Ammon's horn (tissue), 1 donor: ENCODE measurements around the gene TSPO.

Experiments used
- DNase-seq: peaks from one replicate; pipeline ENCODE4 v3.0.0-alpha.2; 2016; ENCODE audit warnings: low spot score

Gene TSPO

DNA sequence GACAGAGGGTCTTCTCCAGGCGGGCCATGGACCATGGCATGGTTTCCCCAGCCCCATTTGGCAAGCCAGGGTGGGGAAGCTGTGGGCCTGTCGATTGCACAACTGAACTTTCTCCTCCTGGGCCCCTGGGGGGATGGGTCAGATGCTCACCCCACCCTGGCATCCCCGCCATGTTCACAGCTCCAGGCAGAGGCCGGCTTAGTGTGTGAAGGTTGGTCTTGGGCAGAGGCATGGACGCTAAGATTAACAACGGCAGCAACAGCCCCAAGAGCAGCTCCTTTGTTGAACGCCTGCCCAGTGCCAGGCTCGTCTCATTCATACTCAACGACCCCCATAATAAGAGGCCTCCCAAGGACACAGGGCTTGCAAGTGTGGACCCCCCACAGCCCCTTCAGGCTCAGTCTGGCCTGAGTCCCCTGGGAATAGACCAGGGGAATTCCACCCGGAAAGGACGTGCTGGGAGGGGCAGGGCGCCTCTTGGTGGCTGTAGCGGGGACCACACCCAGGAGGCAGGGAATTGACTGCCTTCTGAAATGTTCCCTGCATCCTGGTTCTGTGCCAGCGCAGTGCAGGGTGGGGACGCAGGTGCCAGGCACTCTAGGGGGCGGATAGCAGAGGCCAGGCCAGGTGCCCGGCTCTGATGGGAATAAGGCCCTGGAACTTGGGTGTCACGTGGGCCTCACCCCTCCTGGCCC lies 8.3 kb downstream of the TSPO start:
- DNase-seq = no peak

- DNase-seq = no peak
These were observed 9.3 kb downstream of the TSPO start for GRCh38 chr22:43160497-43161126.

- DNase-seq = no peak
These were observed 11.2 kb downstream of the TSPO start for GRCh38 chr22:43162412-43163150.

DNA sequence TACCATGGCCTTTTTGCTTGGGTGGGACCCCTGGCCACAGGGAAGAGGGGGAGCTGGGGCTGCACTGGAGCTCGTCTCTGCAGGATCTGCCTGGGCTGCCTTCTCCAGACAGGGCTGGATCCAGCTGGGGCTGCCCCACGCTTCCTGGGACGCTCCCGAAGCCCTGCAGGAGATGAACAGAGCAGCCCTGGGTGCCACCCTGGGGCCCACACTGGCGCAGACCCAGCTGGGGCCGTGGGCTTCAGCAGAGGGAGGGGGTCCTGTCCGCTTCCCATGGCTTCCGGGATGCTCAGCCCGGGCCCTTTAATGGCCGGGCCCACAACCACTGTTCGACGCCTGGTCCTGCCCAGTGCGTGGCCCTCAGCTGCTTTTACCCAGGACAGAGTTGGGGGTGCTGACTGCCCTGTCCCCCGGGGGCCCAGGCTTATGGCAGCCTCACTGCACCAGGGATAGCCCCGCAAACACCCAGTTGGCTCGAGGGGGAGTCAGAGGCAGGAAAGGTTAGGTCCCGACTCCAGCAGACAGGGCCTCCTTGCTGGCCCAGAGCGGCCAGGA lies 12.0 kb downstream of the TSPO start:
- no peak for DNase-seq

DNA sequence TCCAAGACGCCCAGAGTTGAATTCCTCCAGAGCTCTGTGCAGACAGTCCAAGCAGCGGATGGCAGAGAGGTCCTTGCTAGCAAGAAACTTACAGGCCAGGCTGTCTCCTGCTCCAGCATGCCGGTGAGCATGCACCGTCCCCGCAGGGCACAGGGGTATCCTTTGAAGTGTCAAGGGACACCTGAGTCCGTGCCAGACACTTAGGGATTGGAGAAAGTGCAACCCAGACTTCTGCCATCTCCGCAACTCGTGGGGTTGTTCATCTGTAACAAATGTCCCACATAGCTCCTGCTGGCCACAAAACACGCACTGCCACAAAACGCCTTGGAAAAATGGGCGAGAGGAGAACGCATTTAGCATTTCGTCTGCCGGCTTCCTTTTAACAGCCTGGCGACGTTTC lies 13.3 kb downstream of the TSPO start:
- no peak for DNase-seq

DNA sequence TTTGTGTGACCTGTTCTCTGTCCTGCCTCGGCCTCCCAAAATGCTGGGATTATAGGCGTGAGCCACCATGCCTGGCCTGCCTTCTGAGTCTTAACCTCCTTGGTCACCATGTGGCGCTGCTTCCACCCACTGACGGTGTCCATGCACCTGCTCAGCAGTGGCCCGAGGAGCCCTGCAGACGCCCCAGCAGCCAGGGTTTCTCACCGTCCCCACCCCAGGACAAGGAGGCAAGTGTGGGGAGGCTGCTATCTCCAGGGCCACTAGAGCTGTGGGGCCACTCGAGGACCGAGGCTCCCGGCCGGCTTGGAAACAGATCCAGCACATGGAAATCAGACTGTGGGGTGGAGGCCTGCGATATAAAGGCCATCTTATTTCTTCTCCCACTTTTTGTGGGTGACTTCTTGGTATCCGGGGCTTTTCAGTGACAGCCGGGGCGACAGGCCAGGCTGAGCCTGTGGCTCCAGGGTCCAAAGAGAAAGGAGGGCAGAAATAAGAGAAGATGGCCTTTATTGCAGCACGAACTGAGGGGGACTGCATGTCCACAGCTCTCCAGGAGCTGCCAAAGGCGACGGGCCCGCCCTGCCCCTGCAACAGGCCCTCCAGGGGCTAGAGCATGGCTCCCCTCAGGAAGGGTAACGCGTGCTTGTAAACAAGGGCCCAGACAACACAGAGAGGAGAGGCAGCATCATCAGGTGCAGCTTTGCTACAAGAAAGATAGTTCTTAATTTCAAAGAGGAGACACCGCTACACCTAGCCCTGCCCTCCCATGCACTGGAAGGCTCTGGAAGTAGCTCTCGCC lies 15.0 kb downstream of the TSPO start:
- no peak for DNase-seq

GRCh38 chr22:43167001-43167589 lies 15.7 kb downstream of the TSPO start:
- no peak for DNase-seq

DNA sequence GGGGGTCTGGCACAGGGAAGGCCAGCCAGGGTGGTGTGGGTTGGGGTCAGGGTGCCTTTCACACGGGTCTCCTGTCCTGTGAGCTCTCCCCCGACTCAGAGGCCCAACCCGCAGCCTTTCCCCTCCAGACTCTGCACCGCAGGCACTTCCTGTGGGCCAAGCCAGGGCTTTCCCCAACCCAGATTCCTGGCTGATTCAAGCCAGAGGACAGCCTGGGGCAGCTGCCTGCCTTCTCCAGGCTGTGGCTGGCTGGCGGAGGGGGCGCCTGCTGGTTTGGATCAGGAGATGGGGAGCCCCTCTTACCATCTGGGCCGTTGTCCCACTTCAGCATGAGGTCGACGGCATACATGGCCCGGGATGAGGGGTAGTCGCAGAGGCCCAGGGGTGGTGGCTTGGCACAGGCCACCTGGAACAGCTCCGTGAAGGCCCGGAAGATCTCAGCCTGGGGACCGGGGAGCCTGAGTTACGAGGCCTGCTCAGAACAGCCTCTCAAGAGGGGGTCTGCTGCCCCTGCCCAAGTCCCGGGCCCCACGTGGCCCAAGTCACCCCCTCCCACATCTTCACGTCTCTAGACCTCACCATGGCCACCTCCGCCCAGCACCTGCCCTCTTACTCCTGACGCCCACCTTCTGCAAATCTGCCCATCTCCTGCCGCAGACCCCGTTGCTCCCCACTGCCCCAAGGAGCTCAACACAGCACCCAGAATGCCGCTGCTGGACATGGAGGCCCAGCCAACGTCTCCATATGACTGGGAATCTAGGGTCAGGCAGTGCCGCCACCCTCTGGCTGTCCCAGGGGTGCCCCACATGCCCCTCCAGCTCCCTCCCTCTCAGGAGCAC lies 17.3 kb downstream of the TSPO start:
- no peak for DNase-seq

DNA sequence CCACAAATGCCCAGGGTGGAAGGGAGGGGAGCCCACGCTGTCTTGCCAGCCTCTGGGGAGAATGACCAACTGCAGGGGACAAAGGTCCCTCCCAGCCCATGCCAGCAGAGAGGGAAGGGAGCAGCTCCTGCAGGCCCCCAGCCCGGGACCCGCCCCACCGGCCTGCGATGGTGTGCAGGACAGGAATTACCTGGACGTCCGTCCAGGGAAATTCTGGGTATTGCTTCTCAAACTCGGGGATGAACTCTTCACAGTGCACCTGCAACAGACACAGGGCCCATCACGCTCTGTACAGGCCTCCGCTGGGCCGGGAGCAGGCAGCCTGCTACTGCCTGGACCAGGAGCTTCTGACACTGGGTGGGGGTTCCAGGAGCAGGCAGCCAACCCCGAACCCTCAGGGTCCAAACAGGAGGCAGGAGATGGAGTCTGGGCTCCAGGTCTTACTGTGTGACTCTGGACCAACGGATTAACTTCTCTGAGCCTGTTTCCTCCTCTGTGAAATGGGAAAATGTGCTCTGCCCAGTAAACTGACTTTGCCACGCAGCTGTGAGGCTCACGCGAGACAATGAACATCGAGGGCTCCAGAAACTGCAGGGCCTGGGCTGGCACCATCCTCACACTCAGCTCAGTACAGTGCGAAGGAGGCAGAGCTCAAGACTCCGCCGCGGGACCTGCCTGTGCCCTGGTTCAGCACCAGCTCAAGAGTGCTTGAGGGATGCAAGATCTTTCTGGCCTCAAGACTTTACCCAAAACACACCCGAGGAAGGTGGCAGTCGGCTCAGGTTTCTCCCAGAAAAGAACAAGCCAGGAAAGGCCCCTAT lies 18.2 kb downstream of the TSPO start:
- DNase-seq = no peak

DNA sequence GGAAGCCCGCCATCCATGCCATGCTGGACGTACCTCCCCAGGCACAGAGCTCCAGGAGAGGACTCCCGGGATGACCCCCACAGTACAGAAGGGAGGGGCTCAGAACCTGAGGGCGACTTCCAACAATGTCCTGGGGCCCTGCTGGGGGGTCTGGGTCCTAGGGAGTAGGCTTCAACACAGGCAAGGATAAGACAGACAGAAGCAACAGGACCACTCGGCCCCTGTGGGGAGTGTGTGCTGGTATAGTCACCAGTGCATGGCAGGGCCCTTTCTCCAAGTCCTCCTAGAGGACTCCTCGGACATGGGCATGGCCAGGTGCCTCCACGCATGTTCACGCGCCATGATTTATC lies 18.7 kb downstream of the TSPO start:
- no peak for DNase-seq

- no peak for DNase-seq
These were observed 19.7 kb downstream of the TSPO start for GRCh38 chr22:43171019-43171491.

- no peak for DNase-seq
These were observed 20.2 kb downstream of the TSPO start for GRCh38 chr22:43171607-43172006.

GRCh38 chr22:43172191-43172590 lies 20.8 kb downstream of the TSPO start:
- DNase-seq = no peak

GRCh38 chr22:43173566-43173965 lies 22.2 kb downstream of the TSPO start:
- no peak for DNase-seq

- DNase-seq = no peak
These were observed 22.8 kb downstream of the TSPO start for GRCh38 chr22:43173976-43174720.

DNA sequence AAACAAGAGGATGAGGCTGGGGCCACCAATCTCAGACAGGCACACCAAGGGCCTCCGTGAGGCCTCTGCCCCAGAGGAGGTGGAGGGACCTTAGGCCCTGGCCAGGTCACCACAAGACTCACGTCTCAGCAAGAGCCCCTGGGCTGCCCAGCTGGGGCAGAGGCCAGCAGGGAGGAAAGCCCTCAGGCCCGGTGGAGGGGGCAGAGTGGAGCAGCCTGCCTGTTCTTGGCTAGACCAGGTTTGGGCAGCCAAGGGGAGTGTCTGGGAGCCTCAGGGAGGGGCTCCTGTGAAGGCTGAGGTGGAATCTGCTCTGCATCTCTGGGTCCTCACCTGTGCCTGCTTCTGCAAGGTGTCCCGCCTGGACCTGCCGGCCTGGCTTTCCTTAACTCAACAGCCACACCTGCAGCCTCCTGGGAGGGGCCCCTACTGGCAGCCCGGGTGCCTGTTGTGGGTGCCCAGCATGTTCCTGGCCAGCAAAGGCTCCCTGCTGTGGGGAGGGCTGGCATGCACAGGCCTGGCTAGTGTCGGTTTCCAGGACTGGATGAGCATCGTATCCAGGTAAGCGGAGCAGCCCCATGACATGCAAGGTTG lies 23.7 kb downstream of the TSPO start:
- no peak for DNase-seq

- DNase-seq = no peak
These were observed 24.7 kb downstream of the TSPO start for GRCh38 chr22:43176090-43176489.

DNA sequence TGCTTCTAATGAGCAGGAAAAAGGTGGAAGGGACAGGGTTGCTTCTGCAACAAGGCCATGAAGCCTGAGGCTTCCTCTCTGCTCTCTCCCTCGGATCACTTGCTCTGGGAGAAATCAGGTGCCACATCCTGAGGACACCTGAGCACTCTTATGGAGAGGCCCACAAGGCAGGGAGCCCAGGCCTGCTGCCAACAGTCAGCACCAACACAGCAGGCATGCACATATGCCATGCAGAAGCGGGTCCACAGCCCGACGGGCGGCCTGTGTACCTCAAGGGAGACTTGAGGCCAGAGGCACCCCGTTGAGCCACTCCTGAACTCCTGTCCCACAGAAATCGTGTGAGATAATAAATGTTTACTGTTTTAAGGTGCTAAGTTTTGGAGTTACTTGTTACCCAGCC lies 26.1 kb downstream of the TSPO start:
- no peak for DNase-seq
